Activated CD8-positive, alpha-beta memory T cell treated with anti-CD3 and anti-CD28 coated beads, Interleukin-2, amount 50 U/mL, for 4 hours (primary cell): ENCODE results near the gene RPS6KC1.
"Not testable (repeated sequence)": the region's sequence is repeated elsewhere in the genome, so short reads cannot be mapped to it uniquely, and the experiment has no call there.

ENCODE experiments used
- DNase-seq: peaks from one replicate; pipeline ENCODE4 v3.0.0-alpha.2; 2020

Gene RPS6KC1

DNA sequence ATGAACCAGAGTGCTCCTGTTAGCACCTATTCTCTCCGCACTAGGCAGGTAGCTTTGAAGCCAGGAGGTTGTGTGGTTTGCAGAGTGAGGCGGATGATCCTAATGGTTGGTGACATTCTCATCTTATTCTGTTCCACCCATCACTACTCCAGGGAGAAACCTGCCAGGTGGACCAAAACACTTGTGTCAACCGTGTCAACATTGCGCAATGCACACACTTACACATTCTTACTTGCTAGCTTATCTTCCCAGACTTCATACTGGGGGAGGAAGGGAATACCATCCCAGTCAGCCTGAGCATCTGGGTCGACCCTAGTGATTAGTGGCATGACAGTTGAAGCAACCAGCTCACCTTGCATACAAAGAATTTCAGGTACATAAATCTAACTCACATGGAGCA lies 236.9 kb downstream of the RPS6KC1 start:
- DNase-seq, result no peak

DNA sequence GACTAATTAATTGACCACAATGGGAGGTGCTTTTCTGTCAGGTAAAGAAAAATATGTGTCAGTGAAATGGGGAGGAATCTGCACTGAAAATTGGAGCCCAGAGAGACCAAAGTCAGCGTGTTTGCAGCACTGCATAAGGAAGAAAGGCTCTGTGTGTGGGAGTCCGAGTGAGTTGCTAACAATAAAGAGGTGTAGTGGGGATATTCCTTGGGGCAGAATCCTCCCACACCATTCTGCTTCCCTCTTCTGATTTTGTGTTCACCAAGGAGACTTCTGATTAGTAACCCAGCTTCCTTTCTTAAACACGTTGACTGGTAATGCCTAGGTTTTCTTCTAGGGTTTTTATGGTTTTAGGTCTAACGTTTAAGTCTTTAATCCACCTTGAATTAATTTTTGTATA lies 240.5 kb downstream of the RPS6KC1 start:
- DNase-seq, result no peak

DNA sequence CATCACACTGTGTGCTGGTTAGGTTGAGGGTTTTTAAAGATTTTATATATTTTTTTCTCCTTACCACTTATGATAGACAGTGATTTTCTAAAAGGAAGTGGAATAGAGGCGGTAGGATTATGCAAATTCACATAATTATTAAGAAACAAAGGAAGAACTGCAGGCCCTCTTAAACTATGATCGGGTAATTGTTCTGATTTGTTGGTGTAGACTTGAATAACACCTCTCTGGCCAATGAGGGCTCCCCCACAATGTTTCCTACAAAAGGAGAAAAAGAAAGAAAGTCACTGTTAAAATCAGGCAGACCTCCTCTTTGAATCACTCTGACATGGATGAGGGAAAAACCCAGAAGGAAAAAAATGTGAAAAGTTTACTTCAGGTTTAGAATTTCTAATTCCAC lies 241.6 kb downstream of the RPS6KC1 start:
- DNase-seq, result no peak

DNA sequence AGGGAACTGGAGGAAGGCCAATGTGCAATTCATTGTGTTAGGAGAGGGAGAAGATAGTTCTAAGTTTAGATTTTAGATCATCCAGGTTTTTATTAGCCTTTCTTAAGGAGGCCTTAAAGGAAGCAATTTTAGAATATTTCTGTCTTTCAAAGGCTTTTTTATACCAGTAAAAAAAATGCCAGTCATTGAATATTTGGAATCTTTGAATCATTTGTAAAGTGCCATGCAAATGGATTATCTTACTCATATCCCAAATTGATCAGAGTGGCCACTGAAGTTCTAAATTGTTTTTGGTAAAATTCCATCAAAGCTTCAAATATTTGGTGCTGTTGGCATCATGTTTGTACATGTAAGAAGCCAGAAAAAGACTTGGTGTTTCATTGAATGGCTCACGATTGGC lies 244.8 kb downstream of the RPS6KC1 start:
- DNase-seq, result no peak

DNA sequence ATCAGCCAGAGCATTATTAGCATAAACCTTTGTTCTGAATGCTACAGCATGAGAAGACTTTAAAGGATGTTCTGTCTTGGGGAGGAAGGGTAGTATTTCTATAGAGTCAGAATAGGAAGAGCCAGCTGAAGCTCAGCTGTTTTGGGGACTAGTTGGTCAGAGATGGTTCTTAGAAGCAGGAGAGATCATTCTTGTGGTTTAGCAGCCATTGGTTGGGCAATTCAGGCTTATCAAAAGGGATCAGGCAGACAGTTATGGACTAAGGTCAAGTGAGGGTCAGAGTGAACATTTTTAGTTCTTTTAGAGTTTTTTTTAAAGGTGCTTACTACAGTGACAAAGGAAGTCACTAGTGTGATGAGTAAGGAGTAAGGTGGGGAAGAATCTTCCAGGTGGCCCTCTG lies 245.5 kb downstream of the RPS6KC1 start:
- DNase-seq, result no peak

DNA sequence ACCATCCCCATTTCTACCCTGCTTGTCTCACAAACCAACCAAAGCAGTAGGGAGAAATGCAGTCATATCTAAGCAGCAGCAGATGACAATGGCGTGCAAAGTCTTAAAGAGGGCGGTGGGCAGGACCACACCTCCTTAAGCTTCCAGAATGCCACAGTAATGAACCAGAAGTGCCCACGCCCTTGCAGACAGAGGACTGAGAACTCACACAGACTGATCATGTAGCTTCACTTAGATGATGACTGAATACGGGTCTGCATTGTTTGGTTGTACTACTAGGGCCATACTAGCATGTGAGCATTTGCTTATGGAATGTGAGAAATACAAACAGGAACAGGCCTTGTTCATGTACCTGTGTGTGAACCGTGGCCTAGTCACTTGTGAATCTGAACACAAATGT lies 246.0 kb downstream of the RPS6KC1 start:
- DNase-seq, result no peak

- DNase-seq, result no peak
Measured at GRCh38 chr1:213300433-213300832, 249.4 kb downstream of the RPS6KC1 start.

DNA sequence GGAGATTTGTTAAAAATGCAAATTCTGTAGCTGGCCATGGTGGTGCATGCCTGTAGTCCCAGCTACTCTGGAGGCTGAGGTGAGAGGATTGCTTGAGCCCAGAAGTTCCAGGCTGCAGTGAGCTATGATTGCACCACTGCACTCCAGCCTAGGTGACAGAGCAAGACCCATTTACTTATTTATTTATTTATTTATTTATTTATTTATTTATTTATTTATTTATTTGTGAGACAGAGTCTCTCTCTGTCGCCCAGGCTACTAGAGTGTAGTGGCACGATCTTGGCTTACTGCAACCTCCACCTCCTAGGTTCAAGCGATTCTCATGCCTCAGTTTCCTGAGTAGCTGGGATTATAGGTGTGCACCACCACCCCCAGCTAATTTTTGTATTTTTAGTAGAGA lies 250.5 kb downstream of the RPS6KC1 start:
- DNase-seq, result not testable (repeated sequence)

- DNase-seq, result no peak
Measured at GRCh38 chr1:213303286-213303685, 252.2 kb downstream of the RPS6KC1 start.

DNA sequence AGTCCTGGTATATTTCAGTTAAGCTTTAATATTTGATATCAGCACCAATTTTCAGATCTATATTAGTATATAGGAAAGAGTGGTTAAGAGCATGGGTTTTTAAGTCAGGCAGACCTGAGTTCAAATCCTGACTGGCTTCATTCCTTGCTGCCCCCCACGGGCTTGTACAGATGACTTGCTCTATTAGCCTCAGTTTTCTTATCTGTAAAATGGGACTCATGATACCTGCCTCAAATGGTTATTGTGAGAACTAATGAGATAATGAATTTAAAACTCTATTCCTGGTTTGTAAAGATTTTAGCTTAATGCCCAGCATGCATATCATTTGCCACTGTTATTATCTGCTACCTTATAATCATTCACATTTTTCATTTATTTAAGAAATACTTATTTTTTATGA lies 264.5 kb downstream of the RPS6KC1 start:
- no peak for DNase-seq

GRCh38 chr1:213318458-213318857 lies 267.4 kb downstream of the RPS6KC1 start:
- DNase-seq, result not testable (repeated sequence)

GRCh38 chr1:213320191-213320870 lies 269.3 kb downstream of the RPS6KC1 start:
- no peak for DNase-seq
